Lung (tissue), 12 donors: ENCODE data around the gene GXYLT2. TPM values are rescaled to one million over a fixed set of nuclear protein-coding genes. Genes with fewer than 3 reads are reported as not detected.

ENCODE experiments used
- ATAC-seq: fragments of 200-7000 bp; cut with Tn5 transposase; one replicate; pipeline ENCODE4 v1.9.1; 2020; ENCODE audit warnings: moderate number of reproducible peaks; ENCODE audit not compliant: insufficient read depth, low FRiP score
- DNase-seq, 3 donors: peaks; one replicate each; pipeline ENCODE4 v3.0.0-alpha.2; 2013 to 2017
- H3K27ac ChIP-seq, 2 donors: one replicate each; pipeline ENCODE4 v1.5.1; 2013; ENCODE audit warnings: mild to moderate bottlenecking in 2 of 2, moderate library complexity in 2 of 2, control low read depth in 1 of 2, inconsistent platforms in 1 of 2, low read depth in 1 of 2, low read length in 1 of 2
- H3K27me3 ChIP-seq, 3 donors: one replicate each; pipeline ENCODE4 v1.5.1; 2013; ENCODE audit warnings: low read length in 2 of 3; ENCODE audit not compliant: control insufficient read depth in 3 of 3, insufficient read depth in 3 of 3
- H3K36me3 ChIP-seq, 4 donors: one replicate each; pipeline ENCODE4 v1.5.1; 2013; ENCODE audit warnings: low read length in 4 of 4, mild to moderate bottlenecking in 1 of 4, moderate library complexity in 1 of 4; ENCODE audit not compliant: control insufficient read depth in 4 of 4, insufficient read depth in 4 of 4
- H3K4me1 ChIP-seq, 5 donors: one replicate each; pipeline ENCODE4 v1.5.1; 2013; ENCODE audit warnings: low read length in 5 of 5, mild to moderate bottlenecking in 2 of 5, moderate library complexity in 1 of 5; ENCODE audit not compliant: control insufficient read depth in 5 of 5, insufficient read depth in 5 of 5
- H3K4me3 ChIP-seq: one replicate; pipeline ENCODE4 v1.5.1; 2013; ENCODE audit warnings: mild to moderate bottlenecking, control low read depth, moderate library complexity
- H3K9ac ChIP-seq, 2 donors: one replicate each; pipeline ENCODE4 v1.5.1; 2013; ENCODE audit warnings: low read length in 2 of 2, control low read depth in 1 of 2; ENCODE audit not compliant: insufficient read depth in 1 of 2
- H3K9me3 ChIP-seq, 4 donors: one replicate each; pipeline ENCODE4 v1.5.1; 2013; ENCODE audit warnings: low read length in 3 of 4, mild to moderate bottlenecking in 1 of 4, moderate library complexity in 1 of 4; ENCODE audit not compliant: control insufficient read depth in 4 of 4, insufficient read depth in 3 of 4
- WGBS, 2 donors: extraction: QIAGEN DNeasy Blood & Tissue Kit; methylation state at CpG; one replicate each; pipeline ENCODE4 v1.1.7; 2013; 5-methylcytosine and 5-hydroxymethylcytosine counted together
- polyA plus RNA-seq, 2 donors: library from polyadenylated mRNA; stranded (reverse); fragments of 200-250 nt; gene quantifications; one replicate each; pipeline ENCODE4 v1.2.1, GENCODE V29; 2013
- total RNA-seq, 2 donors: library from RNA; depleted of rRNA in 1 of 2; stranded (reverse); fragments of >200 nt in 1 of 2; gene quantifications; one replicate each; pipeline ENCODE4 v1.2.1, GENCODE V29; 2014 to 2021
- TF ChIP-seq, protein P1 (sequence below): IDR thresholded peaks from 2 replicates; pipeline ENCODE4 v1.5.1; 2012; ENCODE audit warnings: mild to moderate bottlenecking; ENCODE audit errors: control extremely low read depth, extremely low read depth
- donor health status: control.
- donor health status: control.
- donor health status: Bipolar disorder and iron deficiency.
- donor health status: healthy.
- donor health status: DM: yes; HTN: yes; CAD: no.

Gene GXYLT2
- total and polyA plus RNA-seq, 4 donors: 0.52 to 46.8 (median 4.8) TPM

DNA sequence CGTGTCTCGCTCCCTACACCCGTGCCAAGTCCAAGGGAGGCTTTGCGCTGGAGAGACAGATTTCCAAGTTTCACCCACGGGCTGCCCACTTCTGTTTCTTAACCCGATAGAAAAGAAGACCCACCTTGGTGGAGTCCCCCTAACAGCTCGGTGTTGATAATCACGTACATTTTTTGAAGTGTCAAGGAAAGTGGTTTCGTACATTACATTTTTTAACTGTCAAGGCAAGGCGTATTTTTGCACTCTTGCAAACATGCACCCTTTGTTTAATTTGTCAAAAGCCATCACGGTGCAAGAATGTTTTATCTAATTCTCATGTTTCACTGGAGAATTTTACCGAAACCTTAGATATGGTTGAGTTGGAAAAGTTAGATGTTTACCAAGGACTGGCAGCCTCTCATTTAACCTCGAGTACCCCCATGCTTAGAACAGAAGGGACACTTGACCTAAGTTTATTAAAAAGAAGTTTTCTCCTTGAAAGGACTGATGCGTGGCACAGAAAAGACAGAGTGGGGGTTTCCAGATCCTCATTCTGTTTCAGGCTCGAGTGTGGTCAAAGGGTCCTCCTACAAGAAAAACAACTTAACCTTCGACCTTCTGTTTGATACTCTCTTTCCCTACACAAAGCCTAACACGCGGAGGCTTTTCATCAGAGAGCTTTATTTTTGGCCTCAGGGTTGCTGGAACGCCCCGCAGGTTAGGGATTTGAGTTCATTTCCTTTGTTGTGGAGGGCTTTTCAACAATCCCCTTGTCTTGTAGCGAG is 882 bp downstream of the GXYLT2 start:
- TF ChIP-seq, protein P1, sequence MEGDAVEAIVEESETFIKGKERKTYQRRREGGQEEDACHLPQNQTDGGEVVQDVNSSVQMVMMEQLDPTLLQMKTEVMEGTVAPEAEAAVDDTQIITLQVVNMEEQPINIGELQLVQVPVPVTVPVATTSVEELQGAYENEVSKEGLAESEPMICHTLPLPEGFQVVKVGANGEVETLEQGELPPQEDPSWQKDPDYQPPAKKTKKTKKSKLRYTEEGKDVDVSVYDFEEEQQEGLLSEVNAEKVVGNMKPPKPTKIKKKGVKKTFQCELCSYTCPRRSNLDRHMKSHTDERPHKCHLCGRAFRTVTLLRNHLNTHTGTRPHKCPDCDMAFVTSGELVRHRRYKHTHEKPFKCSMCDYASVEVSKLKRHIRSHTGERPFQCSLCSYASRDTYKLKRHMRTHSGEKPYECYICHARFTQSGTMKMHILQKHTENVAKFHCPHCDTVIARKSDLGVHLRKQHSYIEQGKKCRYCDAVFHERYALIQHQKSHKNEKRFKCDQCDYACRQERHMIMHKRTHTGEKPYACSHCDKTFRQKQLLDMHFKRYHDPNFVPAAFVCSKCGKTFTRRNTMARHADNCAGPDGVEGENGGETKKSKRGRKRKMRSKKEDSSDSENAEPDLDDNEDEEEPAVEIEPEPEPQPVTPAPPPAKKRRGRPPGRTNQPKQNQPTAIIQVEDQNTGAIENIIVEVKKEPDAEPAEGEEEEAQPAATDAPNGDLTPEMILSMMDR: no peak
- WGBS, 2 donors: 17 to 19% methylated on average over 21 of the region's 21 CpGs
- H3K27ac ChIP-seq: peak overlapping the region; percentile 31 to 79
- no peak for ATAC-seq
- no peak overlapping the region for H3K4me3 ChIP-seq
- peak; percentile 29 to 73 (median 69) for DNase-seq
- H3K9ac ChIP-seq: peak overlapping the region; percentile 0 to 86
- no peaks in the 10 kb centered on the region for H3K36me3 ChIP-seq
- peaks cover 0 to 2% (median 0%) of the 10 kb centered on the region in 3 donors for H3K27me3 ChIP-seq
- peaks cover 3 to 55% (median 5%) of the 10 kb centered on the region in 5 donors for H3K4me1 ChIP-seq
- no peaks in the 10 kb centered on the region for H3K9me3 ChIP-seq

DNA sequence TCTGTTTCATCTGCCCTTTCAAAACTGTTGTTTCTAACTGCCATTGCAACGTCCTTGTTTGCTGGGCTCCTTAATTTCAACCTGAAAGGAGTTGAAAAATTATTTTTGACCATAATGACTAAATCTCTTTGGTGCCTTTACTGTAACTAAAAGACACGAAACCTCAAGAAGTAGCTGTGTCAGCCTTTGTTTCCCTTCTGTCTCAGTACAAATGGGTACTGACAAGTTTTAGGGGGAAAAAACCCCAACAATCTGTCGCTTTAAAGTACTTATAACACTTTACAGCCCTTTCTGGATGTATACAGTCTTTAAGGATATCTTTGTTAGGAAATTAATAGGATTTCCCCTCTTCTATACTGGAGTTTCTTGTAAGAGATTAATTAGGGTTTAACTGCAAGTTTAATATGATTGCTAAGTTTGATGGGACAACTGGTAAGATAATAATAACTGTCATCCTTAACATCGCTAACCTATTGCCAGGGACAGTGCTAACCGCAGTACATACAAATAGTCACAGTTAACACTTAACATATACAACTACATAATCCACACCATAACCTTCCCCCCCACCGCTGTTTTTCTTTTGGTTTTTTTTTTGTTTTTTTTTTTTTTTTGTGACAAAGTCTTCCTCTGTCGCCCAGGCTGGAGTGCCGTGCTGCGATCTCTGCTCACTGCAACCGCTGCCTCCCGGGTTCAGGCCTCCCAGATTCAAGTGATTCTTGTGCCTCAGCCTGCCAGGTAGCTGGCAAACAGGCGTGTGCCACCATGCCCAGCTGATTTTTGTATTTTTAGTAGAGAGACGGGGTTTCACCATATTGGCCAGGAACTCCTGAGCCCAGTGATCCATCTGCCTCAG is 1.7 kb downstream of the GXYLT2 start:
- H3K27ac ChIP-seq: peak overlapping the region in 1 of 2 donors; percentile 31
- no peaks in the 10 kb centered on the region for H3K9me3 ChIP-seq
- no peaks in the 10 kb centered on the region for H3K36me3 ChIP-seq
- ATAC-seq (no peak), DNase-seq (no peak)
- H3K4me3 ChIP-seq: no peak overlapping the region
- H3K27me3 ChIP-seq: peaks cover 0 to 2% (median 0%) of the 10 kb centered on the region in 3 donors
- peaks cover 3 to 55% (median 5%) of the 10 kb centered on the region in 5 donors for H3K4me1 ChIP-seq
- H3K9ac ChIP-seq: peak overlapping the region in 1 of 2 donors; percentile 86
- 79 to 84% methylated on average over 13 of the region's 13 CpGs for WGBS, 2 donors
- TF ChIP-seq, protein P1: no peak

DNA sequence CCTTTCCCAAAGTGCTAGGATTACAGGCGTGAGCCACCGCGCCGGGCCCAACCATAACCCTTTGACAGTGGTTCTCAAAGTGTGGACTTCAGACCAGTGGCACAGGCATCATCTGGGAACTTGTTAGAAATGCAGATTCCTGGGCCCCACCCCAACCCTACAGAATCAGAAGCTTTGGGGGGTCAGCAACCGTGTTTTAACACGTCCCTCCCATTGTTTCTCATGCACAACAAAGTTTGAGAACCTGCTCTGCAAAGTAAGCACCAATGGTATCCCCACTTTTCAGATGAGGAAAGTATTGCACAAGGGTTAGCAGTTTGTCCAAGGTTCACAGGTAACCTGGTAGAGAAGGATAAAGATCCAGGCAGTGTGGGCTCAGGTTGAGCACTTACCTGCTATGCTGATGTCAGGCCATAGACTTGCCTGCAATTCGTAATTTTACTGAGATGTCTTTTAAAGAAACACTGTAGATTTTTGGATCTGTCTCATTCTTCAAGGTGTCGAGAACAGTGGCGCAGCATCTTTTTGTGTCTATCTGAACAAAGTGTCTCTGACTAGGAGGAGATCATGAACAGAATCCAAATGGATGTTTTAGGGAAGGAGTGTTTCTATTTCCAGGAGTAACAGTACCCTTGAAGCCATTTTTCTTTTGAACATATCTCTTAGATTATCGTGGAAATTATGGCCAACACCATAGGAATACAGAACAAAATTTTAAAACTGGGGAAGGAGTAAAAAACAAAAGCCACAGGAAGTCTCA is 2.5 kb downstream of the GXYLT2 start:
- Histone ChIP-seq H3K4me1 (peaks cover 3 to 55% (median 5%) of the 10 kb centered on the region in 5 donors), H3K27ac (peak overlapping the region; percentile 26 to 39), H3K27me3 (peaks cover 0 to 2% (median 0%) of the 10 kb centered on the region in 3 donors), H3K9me3 (no peaks in the 10 kb centered on the region), H3K4me3 (no peak overlapping the region), H3K36me3 (no peaks in the 10 kb centered on the region), H3K9ac (peak overlapping the region in 1 of 2 donors; percentile 11)
- TF ChIP-seq, protein P1: no peak
- peak in 1 of 3 donors; percentile 34 for DNase-seq
- 85 to 93% methylated on average over 10 of the region's 10 CpGs for WGBS, 2 donors
- ATAC-seq: no peak
